HCT116 (cell line): Measurements from ENCODE around the gene LRIT2. TPM values are rescaled to one million over a fixed set of nuclear protein-coding genes. Genes with fewer than 3 reads are reported as not detected.
A peak's percentile ranks its signal among the peaks of the same experiment; 100 is the strongest.

Experiments
- ATAC-seq: fragments of 200-7000 bp; cut with Tn5 transposase; 2 replicates; pipeline ENCODE4 v1.9.1; 2020; ENCODE audit warnings: mild to moderate bottlenecking, moderate library complexity
- BruUV-seq: library from RNA; stranded (reverse); fragments of 400-500 nt; replicated peaks from 2 replicates; lab custom pipeline; 2021; lab: Mats Ljungman, UMichigan
- CTCF ChIA-PET: fragments of 300-600 bp; sonication (Branson Sonifier 250); formaldehyde crosslinking; loops from one replicate; lab custom pipeline; 2021; ENCODE audit warnings: antibody characterized with exemption; lab: Charles Lee
- POLR2A ChIA-PET: fragments of 300-600, 350-600 bp; sonication (Branson Sonifier 250); formaldehyde crosslinking; loops from one replicate; lab custom pipeline; 2021; ENCODE audit warnings: antibody characterized with exemption; lab: Charles Lee
- RAD21 ChIA-PET, 2 experiments: fragments of 300-600 bp; sonication (Branson Sonifier 250); formaldehyde crosslinking; loops; one replicate each; lab custom pipeline; 2023; ENCODE audit warnings: low total read pairs in 2 of 2; ENCODE audit not compliant: uncharacterized antibody in 2 of 2, unreplicated experiment in 2 of 2, low non-redundant PET in 1 of 2; lab: Charles Lee
- DNase-seq: peaks from one replicate; pipeline ENCODE4 v3.0.0-alpha.2; 2010; ENCODE audit warnings: low read depth, low spot score
- H2AFZ ChIP-seq: fragments of 200-600 bp; shearing (Covaris generic), sonication (generic); 2 replicates; pipeline ENCODE4 v1.6.1; 2017; ENCODE audit warnings: low read depth, mixed run types, mixed read lengths, antibody characterized with exemption, low read length; ENCODE audit not compliant: poor library complexity, severe bottlenecking
- H3K27ac ChIP-seq: 2 replicates; pipeline ENCODE4 v1.5.1; 2012; ENCODE audit warnings: low read depth, low read length
- H3K27me3 ChIP-seq: fragments of 200-600 bp; sonication (generic); 2 replicates; pipeline ENCODE4 v1.6.1; 2016; ENCODE audit warnings: mixed run types, low read length, mixed read lengths; ENCODE audit not compliant: insufficient read depth
- H3K36me3 ChIP-seq, 2 experiments: fragments of 200-500 bp in 1 of 2; fragments of 200-600 bp in 1 of 2; sonication (Bioruptor generic) in 1 of 2; sonication (generic) in 1 of 2; 2 replicates each; pipeline versions ENCODE4 v1.5.1 to v1.6.1; 2014 to 2016; ENCODE audit warnings: low read length in 2 of 2, inconsistent platforms in 1 of 2, mixed read lengths in 1 of 2, mixed run types in 1 of 2; ENCODE audit not compliant: insufficient read depth in 2 of 2, control insufficient read depth in 1 of 2
- H3K4me1 ChIP-seq, 2 experiments: fragments of 200-600 bp in 1 of 2; sonication (generic) in 1 of 2; 2 replicates each; pipeline versions ENCODE4 v1.5.1 to v1.6.1; 2012 to 2017; ENCODE audit warnings: low read length in 2 of 2, inconsistent platforms in 1 of 2, mild to moderate bottlenecking in 1 of 2, mixed read lengths in 1 of 2, mixed run types in 1 of 2, moderate library complexity in 1 of 2; ENCODE audit not compliant: insufficient read depth in 2 of 2, control insufficient read depth in 1 of 2
- H3K4me2 ChIP-seq: fragments of 200-600 bp; sonication (generic); 2 replicates; pipeline ENCODE4 v1.6.1; 2017; ENCODE audit warnings: mixed run types, low read length, mixed read lengths
- H3K4me3 ChIP-seq, 2 experiments: fragments of 200-600 bp in 1 of 2; sonication (generic) in 1 of 2; replicated peaks in 1 of 2; 2 replicates each; pipeline ENCODE4 v1.5.1; 2011 to 2016; ENCODE audit warnings: low read length in 2 of 2, control low read depth in 1 of 2, low read depth in 1 of 2, mild to moderate bottlenecking in 1 of 2, mixed read lengths in 1 of 2, mixed run types in 1 of 2
- H3K79me2 ChIP-seq: fragments of 200-600 bp; sonication (generic); 2 replicates; pipeline ENCODE4 v1.6.1; 2017; ENCODE audit warnings: mild to moderate bottlenecking, mixed run types, low read length, moderate library complexity, mixed read lengths; ENCODE audit not compliant: insufficient read depth
- H3K9ac ChIP-seq: fragments of 200-600 bp; sonication (generic); 2 replicates; pipeline ENCODE4 v1.6.1; 2016; ENCODE audit warnings: low read length, mixed read lengths
- H3K9me2 ChIP-seq: fragments of 200-600 bp; sonication (generic), shearing (Covaris generic); 2 replicates; pipeline ENCODE4 v1.6.1; 2017; ENCODE audit warnings: mixed run types, mild to moderate bottlenecking, moderate library complexity; ENCODE audit not compliant: insufficient read depth
- H3K9me3 ChIP-seq, 2 experiments: fragments of 200-500 bp in 1 of 2; fragments of 200-600 bp in 1 of 2; sonication (Bioruptor generic) in 1 of 2; sonication (generic) in 1 of 2; 2 replicates each; pipeline ENCODE4 v1.6.1; 2014 to 2017; ENCODE audit warnings: low read length in 2 of 2, mixed read lengths in 2 of 2, inconsistent platforms in 1 of 2, low read depth in 1 of 2, mild to moderate bottlenecking in 1 of 2, mixed run types in 1 of 2, moderate library complexity in 1 of 2; ENCODE audit not compliant: control insufficient read depth in 1 of 2, insufficient read depth in 1 of 2
- H4K20me1 ChIP-seq: fragments of 200-600 bp; sonication (generic), shearing (Covaris generic); 2 replicates; pipeline ENCODE4 v1.6.1; 2017; ENCODE audit warnings: mixed run types, mild to moderate bottlenecking, moderate library complexity; ENCODE audit not compliant: insufficient read depth
- CEBPB ChIP-seq: IDR thresholded peaks from 2 replicates; pipeline ENCODE4 v1.6.1; 2012; ENCODE audit warnings: low read depth
- EGR1 ChIP-seq: IDR thresholded peaks from 2 replicates; pipeline ENCODE4 v1.6.1; 2012; ENCODE audit warnings: low read depth
- ELF1 ChIP-seq: IDR thresholded peaks from 2 replicates; pipeline ENCODE4 v1.6.1; 2012; ENCODE audit warnings: low read depth, borderline replicate concordance
- EZH2 ChIP-seq: fragments of 200-600 bp; sonication (generic); IDR thresholded peaks from 2 replicates; pipeline ENCODE4 v1.6.1; 2017; ENCODE audit warnings: antibody characterized with exemption, mixed run types
- FOSL1 ChIP-seq: IDR thresholded peaks from 2 replicates; pipeline ENCODE4 v1.6.1; 2012; ENCODE audit warnings: low read depth
- JUND ChIP-seq: IDR thresholded peaks from 2 replicates; pipeline ENCODE4 v1.6.1; 2012
- MAX ChIP-seq: IDR thresholded peaks from 2 replicates; pipeline ENCODE4 v1.6.1; 2012
- POLR2A ChIP-seq: IDR thresholded peaks from 2 replicates; pipeline ENCODE4 v1.7.0; 2011; ENCODE audit warnings: borderline replicate concordance; ENCODE audit not compliant: insufficient read depth, insufficient read length; ENCODE audit errors: extremely low read depth
- POLR2AphosphoS5 ChIP-seq: IDR thresholded peaks from 2 replicates; pipeline ENCODE4 v1.6.1; 2011; ENCODE audit warnings: mild to moderate bottlenecking, low read depth, low read length, moderate library complexity
- SIN3A ChIP-seq: IDR thresholded peaks from 2 replicates; pipeline ENCODE4 v1.6.1; 2012; ENCODE audit warnings: low read depth
- TCF7L2 ChIP-seq: IDR thresholded peaks from 2 replicates; pipeline ENCODE4 v1.7.0; 2011; ENCODE audit warnings: borderline replicate concordance, inconsistent platforms; ENCODE audit not compliant: insufficient read depth, insufficient read length; ENCODE audit errors: extremely low read depth
- ZBTB33 ChIP-seq: IDR thresholded peaks from 2 replicates; pipeline ENCODE4 v1.6.1; 2011; ENCODE audit warnings: mild to moderate bottlenecking, low read length, moderate library complexity; ENCODE audit not compliant: insufficient replicate concordance; ENCODE audit errors: extremely low read depth
- ZNF274 ChIP-seq: fragments of 200-500 bp; sonication (Bioruptor generic); IDR thresholded peaks from 2 replicates; pipeline ENCODE4 v1.6.1; 2014; ENCODE audit warnings: mild to moderate bottlenecking, low read depth, low read length, inconsistent platforms
- intact Hi-C: fragments of 100-400 bp; cut with micrococcal nuclease; formaldehyde crosslinking; loops from 2 replicates; pipeline ENCODE4 v1.10.0; 2022
- total RNA-seq: library from RNA; stranded (reverse); gene quantifications from one replicate; pipeline ENCODE4 v1.2.1, GENCODE V29; 2021; ENCODE audit not compliant: unreplicated experiment

Gene LRIT2
- total RNA-seq, 1 experiment from 2014 or later: not detected

- H3K9ac ChIP-seq: no peak overlapping the region
- CTCF ChIA-PET: interaction anchor here (0.7 to 2.4 kb wide), 10 partner anchors 10 to 280 kb away, joined by 3 to 15 read pairs (median 4); no protein-coding TSS in a partner anchor
- RAD21 ChIA-PET: no interaction called here
- H4K20me1 ChIP-seq: no peaks in the 10 kb centered on the region
- H2AFZ ChIP-seq: peak overlapping the region; percentile 91
- no peaks in the 10 kb centered on the region for H3K36me3 ChIP-seq
- no peaks in the 10 kb centered on the region for H3K27me3 ChIP-seq
- intact Hi-C loops: no loop called here
- DNase-seq (no peak), ATAC-seq (peak; percentile 7; the same call in 1 of the 2 replicates)
- POLR2A ChIA-PET: no interaction called here
- no peaks in the 10 kb centered on the region for H3K79me2 ChIP-seq
- no peaks in the 10 kb centered on the region for H3K9me2 ChIP-seq
- no peak overlapping the region for H3K27ac ChIP-seq
- no peak for TF ChIP-seq EGR1
- TF ChIP-seq TCF7L2: no peak
- no peak for TF ChIP-seq CEBPB
- TF ChIP-seq MAX: no peak
- TF ChIP-seq POLR2A: no peak
- no peak for TF ChIP-seq JUND
- TF ChIP-seq ELF1: no peak
- no peak for TF ChIP-seq ZBTB33
- TF ChIP-seq SIN3A: no peak
- no peak for TF ChIP-seq FOSL1
- no peak for TF ChIP-seq EZH2
- no peak for TF ChIP-seq POLR2AphosphoS5
- TF ChIP-seq ZNF274: no peak
- no peaks in the 10 kb centered on the region for H3K9me3 ChIP-seq
- H3K4me2 ChIP-seq: peak overlapping the region; percentile 51
- no peak overlapping the region for H3K4me3 ChIP-seq
- peaks cover 0 to 9% of the 10 kb centered on the region in 2 experiments; a peak in 2 of 4 replicates for H3K4me1 ChIP-seq
- BruUV-seq: no TSS peak
Measured at GRCh38 chr10:84257343-84258020, 32.1 kb upstream of the LRIT2 start.
